Stimulated activated CD8-positive, alpha-beta memory T cell treated with anti-CD3 and anti-CD28 coated beads, Interleukin-4, amount 100 ng/mL, for 24 hours (primary cell): ENCODE results near the gene S1PR1.

Experiments
- DNase-seq: peaks from one replicate; pipeline ENCODE4 v3.0.0-alpha.2; 2020; ENCODE audit warnings: low read depth

The S1PR1 gene

GRCh38 chr1:101280049-101280592 lies 43.3 kb downstream of the S1PR1 start:
- no peak for DNase-seq

DNA sequence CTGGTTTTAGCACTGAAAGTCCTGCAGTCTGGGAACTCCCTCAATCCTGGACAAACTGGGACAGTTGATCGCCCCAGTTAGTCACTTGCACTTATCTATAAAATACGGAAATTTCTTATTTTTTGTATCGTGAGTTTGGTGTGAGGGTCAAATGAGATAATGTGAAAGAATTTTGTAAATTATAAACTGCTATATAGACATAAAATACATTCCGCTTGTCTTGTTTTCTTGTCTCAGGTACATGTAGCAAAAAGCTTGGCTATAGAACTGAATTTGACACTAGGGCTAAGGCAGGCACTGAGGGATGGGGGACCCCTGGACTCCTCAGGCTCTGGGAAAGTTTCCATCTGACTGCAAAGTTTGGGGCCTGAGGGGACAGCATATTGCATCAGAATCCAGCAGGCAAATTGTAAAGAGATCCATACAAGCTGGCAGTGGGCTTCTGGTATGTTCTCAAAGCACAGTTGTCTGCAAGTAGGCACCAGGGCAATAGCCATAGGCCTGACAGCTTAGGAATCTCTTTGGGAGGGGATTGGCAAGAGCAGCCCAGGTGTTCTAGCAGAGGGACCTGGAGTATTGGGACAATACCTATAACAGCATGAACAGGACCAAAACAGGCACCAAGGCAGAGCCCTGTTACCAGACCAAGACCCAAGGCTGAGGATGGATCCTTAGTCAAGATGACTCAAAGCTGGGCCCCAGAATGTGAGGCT lies 44.3 kb downstream of the S1PR1 start:
- no peak for DNase-seq

GRCh38 chr1:101281751-101282150 lies 44.9 kb downstream of the S1PR1 start:
- no peak for DNase-seq

- DNase-seq = no peak
Observed at GRCh38 chr1:101282314-101283038, 45.7 kb downstream of the S1PR1 start.

GRCh38 chr1:101283443-101283842 lies 46.6 kb downstream of the S1PR1 start:
- DNase-seq = no peak

- peak; percentile 31 for DNase-seq
Observed at GRCh38 chr1:101284021-101284420, 47.2 kb downstream of the S1PR1 start.

- DNase-seq = no peak
Observed at GRCh38 chr1:101284622-101285218, 47.9 kb downstream of the S1PR1 start.

GRCh38 chr1:101285922-101286570 lies 49.2 kb downstream of the S1PR1 start:
- no peak for DNase-seq

DNA sequence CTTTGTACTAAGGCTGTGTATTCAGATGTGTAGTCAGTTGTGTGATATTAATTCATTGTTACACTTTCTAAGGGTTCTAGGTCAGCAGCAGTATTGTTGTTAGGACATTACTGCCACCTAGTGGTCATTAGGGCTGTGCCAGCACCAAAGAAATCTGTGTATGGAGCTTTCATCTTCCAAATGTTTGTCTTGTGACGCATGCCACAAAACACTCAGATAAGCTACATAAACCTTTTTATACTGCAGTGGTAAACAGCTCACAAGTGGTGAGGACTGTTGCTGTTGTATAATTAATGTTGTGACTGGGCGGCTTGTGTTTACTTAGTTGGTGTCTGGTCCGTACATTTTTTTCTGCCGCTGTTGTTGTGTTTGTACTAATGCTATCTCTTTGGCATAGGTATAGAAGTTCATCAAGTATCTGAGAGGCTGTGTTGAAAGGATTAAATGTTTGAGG lies 51.7 kb downstream of the S1PR1 start:
- peak; percentile 36 for DNase-seq

DNA sequence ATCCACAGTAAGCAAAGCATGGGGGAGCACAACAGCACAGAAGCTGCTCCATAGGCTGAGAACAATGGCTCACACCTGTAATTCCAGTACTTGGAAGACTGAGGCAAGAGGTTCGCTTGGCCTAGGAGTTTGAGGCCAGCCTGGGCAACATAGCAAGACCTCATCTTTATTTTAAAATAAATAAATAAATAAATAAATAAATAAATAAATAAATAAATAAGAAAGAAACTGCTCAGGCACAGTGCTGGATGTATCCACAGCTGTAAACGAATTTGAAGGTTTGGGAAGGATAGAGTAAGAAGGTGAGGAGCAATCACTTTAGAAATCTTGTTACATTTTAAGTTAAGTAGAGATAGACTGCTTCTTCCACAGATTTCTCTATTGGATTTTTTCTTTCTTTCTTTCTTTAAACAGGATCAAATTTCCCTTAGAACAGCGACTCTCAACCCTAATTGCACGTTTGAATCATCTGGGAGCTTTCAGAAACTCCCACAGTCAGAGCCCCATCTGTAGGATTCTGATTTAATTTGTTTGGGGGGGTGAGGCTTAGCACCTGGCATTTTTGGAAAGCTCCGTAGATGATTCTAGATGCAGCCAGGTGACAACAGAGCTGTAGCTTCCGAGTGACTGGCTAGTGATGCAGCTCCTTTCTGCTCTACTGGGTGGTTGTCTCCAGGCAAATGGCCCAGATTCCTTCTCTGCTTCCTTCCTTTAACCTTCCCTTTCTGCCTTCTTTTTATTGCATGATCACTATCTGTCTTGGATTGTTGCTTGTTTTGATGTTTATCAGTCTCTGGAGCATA lies 53.5 kb downstream of the S1PR1 start:
- DNase-seq = no peak
